K562 (cell line): ENCODE results near the gene PHLDB3. TPM values are rescaled to one million over a fixed set of nuclear protein-coding genes. Genes with fewer than 3 reads are reported as not detected.

Source experiments
- BRF1 ChIP-seq: IDR thresholded peaks from 3 replicates; pipeline ENCODE4 v1.6.1; 2011; ENCODE audit warnings: borderline replicate concordance, mild to moderate bottlenecking; ENCODE audit not compliant: insufficient read length; ENCODE audit errors: extremely low read depth
- FOXP4 ChIP-seq: sonication (generic); formaldehyde crosslinking; IDR thresholded peaks from 2 replicates; pipeline ENCODE4 v1.8.0; 2022; ENCODE audit warnings: mild to moderate bottlenecking, missing genetic modification reagents, borderline replicate concordance
- HDAC1 ChIP-seq, 2 experiments: fragments of 450-650 bp; IDR thresholded peaks; 2 replicates each; pipeline ENCODE4 v1.6.1; 2016 to 2017; ENCODE audit warnings: inconsistent platforms in 1 of 2, mild to moderate bottlenecking in 1 of 2, moderate library complexity in 1 of 2
- JUNB ChIP-seq: fragments of 450-650 bp; formaldehyde crosslinking; conservative IDR thresholded peaks from 2 replicates; pipeline ENCODE4 v1.4.0; 2020; ENCODE audit warnings: mild to moderate bottlenecking
- L3MBTL2 ChIP-seq: fragments of 450-650 bp; IDR thresholded peaks from 2 replicates; pipeline ENCODE4 v1.6.1; 2016; ENCODE audit warnings: mild to moderate bottlenecking, moderate library complexity
- NR0B1 ChIP-seq: fragments of 450-650 bp; IDR thresholded peaks from one replicate; pipeline ENCODE4 v1.6.1; 2018; ENCODE audit warnings: mild to moderate bottlenecking, moderate library complexity; ENCODE audit not compliant: partially characterized antibody
- RBFOX2 ChIP-seq: fragments of 200-400 bp; formaldehyde crosslinking; IDR thresholded peaks from 2 replicates; pipeline ENCODE4 v1.6.1; 2017; ENCODE audit warnings: low read depth, mild to moderate bottlenecking, low read length, moderate library complexity
- SOX6 ChIP-seq: fragments of 450-650 bp; IDR thresholded peaks from 2 replicates; pipeline ENCODE4 v1.6.1; 2014; ENCODE audit warnings: mild to moderate bottlenecking
- SRSF3 ChIP-seq: fragments of 200-400 bp; formaldehyde crosslinking; IDR thresholded peaks from 2 replicates; pipeline ENCODE4 v1.6.1; 2016; ENCODE audit warnings: mild to moderate bottlenecking, low read length, moderate library complexity; ENCODE audit not compliant: insufficient read depth
- ZBTB2 ChIP-seq: fragments of 450-650 bp; IDR thresholded peaks from 2 replicates; pipeline ENCODE4 v1.6.1; 2016; ENCODE audit warnings: antibody characterized with exemption
- ZNF277 ChIP-seq: fragments of 250-450 bp; sonication (Bioruptor Pico); IDR thresholded peaks from 2 replicates; pipeline ENCODE4 v1.8.0; 2022; ENCODE audit warnings: inconsistent platforms, mild to moderate bottlenecking, moderate library complexity, borderline replicate concordance
- ZNF518B ChIP-seq: fragments of 250-450 bp; sonication (Bioruptor Pico); IDR thresholded peaks from 2 replicates; pipeline ENCODE4 v1.5.0; 2021; ENCODE audit warnings: mild to moderate bottlenecking, moderate library complexity
- ZNF785 ChIP-seq: fragments of 250-450 bp; sonication (Bioruptor Pico); IDR thresholded peaks from 2 replicates; pipeline ENCODE4 v1.4.0; 2020; ENCODE audit warnings: mild to moderate bottlenecking
- polyA plus RNA-seq, 8 experiments: library from polyadenylated mRNA; depleted of rRNA in 4 of 8; stranded (reverse) in 5 of 8; unstranded in 3 of 8; fragments of >200 nt; fragmentation: Nextera tagmentation in 2 of 8; fragmentation: Illumina TruSeq in 1 of 8; extraction: Ambion mirVana in 2 of 8; extraction: Trizol in 1 of 8; gene quantifications; 2 replicates each; pipeline versions ENCODE4 v1.2.1 to v1.2.3, GENCODE V29; 2011 to 2014; ENCODE audit warnings: inconsistent platforms in 1 of 8, missing spikeins in 1 of 8
- total RNA-seq, 7 experiments: library from RNA; depleted of rRNA in 6 of 7; stranded (reverse); fragments of >200 nt in 6 of 7; fragmentation: Illumina TruSeq in 2 of 7; extraction: Trizol in 2 of 7; gene quantifications; 2 replicates each; pipeline versions ENCODE4 v1.2.1 to v1.2.3, GENCODE V29; 2011 to 2021; ENCODE audit warnings: low replicate concordance in 1 of 7

Gene PHLDB3
- total and polyA plus RNA-seq, 9 of the 15 experiments (the other 6 are each of a cell fraction or from before 2014, with no cell fraction given): 0.04 to 23.5 (median 3.9) TPM

- TF ChIP-seq ZBTB2 (no peak), JUNB (CRISPR knock-in tag) (no peak), SRSF3 (no peak), BRF1 (no peak), L3MBTL2 (peak; percentile 93), SOX6 (no peak), HDAC1 (IDR thresholded peaks at IDR 0.05) (no peak), RBFOX2 (peak; percentile 86), FOXP4 (CRISPR knock-in tag) (no peak), ZNF785 (no peak), ZNF277 (CRISPR knock-in tag) (no peak), NR0B1 (no peak), ZNF518B (CRISPR knock-in tag) (no peak)
These were observed 22.6 kb upstream of the PHLDB3 start, which contains the start of gene ETHE1 (continued) for GRCh38 chr19:43526884-43527859.
